GM06990 (cell line): ENCODE measurements around the gene BSND.

Experiments used
- DNase-seq: peaks from one replicate; pipeline ENCODE4 v3.0.0-alpha.2; 2011; ENCODE audit not compliant: insufficient read length; ENCODE audit errors: extremely low read depth
- H3K27me3 ChIP-seq: replicated peaks from 2 replicates; pipeline ENCODE4 v1.6.0; 2011; ENCODE audit warnings: low read length; ENCODE audit not compliant: control insufficient read depth, insufficient read depth
- H3K36me3 ChIP-seq: 2 replicates; pipeline ENCODE4 v1.5.1; 2011; ENCODE audit warnings: low read length; ENCODE audit not compliant: control insufficient read depth, insufficient read depth
- H3K4me3 ChIP-seq: replicated peaks from 2 replicates; pipeline ENCODE4 v1.5.1; 2011; ENCODE audit warnings: low read depth, mild to moderate bottlenecking, control low read depth, low read length
- CTCF ChIP-seq: IDR thresholded peaks from 2 replicates; pipeline ENCODE4 v1.5.1; 2011; ENCODE audit warnings: low read length, control low read depth, mild to moderate bottlenecking, inconsistent platforms; ENCODE audit not compliant: insufficient read depth, poor library complexity, severe bottlenecking

BSND gene

DNA sequence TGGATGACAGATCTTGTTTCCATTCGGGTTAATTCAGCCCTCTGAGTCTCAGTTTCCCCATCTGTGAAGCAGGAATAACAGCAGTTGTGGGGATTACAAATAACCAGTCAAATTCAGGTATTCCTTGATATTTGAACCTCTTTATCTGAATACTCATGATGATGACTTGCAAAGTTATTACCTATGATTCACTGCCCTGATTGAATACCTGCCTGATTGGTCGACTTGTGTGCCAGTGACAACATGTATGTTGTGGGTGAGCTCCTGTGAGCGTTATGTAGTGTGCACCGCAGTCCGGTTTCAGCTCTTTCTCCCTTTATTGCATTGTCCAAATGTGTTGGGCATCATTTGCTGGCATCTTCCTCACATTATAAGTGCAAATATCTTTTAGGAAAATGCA lies 27.8 kb upstream of the BSND start:
- Histone ChIP-seq H3K36me3 (no peaks in the 10 kb centered on the region), H3K27me3 (no peaks in the 10 kb centered on the region), H3K4me3 (no peak overlapping the region)
- DNase-seq, result no peak
- no peak for TF ChIP-seq CTCF

- TF ChIP-seq CTCF, result no peak
- Histone ChIP-seq H3K27me3 (no peaks in the 10 kb centered on the region), H3K36me3 (no peaks in the 10 kb centered on the region), H3K4me3 (no peak overlapping the region)
- DNase-seq, result peak; percentile 66
These were observed 27.4 kb upstream of the BSND start for GRCh38 chr1:54971317-54971791.

DNA sequence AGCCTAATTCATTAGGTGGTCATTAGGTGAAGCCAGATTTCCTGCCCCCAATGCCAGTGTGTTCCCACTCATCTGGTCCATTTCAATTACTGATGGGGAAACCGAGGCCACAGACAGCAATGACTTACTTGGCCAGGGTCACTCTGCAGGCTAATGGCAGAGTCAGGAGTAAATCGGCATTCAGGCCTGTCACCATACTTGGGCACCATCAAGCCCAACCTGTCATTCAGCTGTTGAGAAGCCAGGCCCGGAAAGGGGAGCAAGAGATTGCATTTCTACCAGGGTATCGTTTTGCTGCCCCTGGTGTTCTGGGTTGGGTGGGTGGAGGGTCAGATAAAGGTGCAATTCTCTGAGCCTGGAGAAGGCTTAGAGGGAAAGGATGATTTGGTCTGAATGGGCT lies 26.3 kb upstream of the BSND start:
- Histone ChIP-seq H3K27me3 (no peaks in the 10 kb centered on the region), H3K4me3 (no peak overlapping the region), H3K36me3 (no peaks in the 10 kb centered on the region)
- TF ChIP-seq CTCF, result no peak
- no peak for DNase-seq

GRCh38 chr1:54973205-54973921 lies 25.4 kb upstream of the BSND start:
- no peaks in the 10 kb centered on the region for H3K27me3 ChIP-seq
- peak; percentile 35 for TF ChIP-seq CTCF
- no peaks in the 10 kb centered on the region for H3K36me3 ChIP-seq
- DNase-seq, result no peak
- no peak overlapping the region for H3K4me3 ChIP-seq

GRCh38 chr1:54975356-54976108 lies 23.2 kb upstream of the BSND start:
- no peak overlapping the region for H3K4me3 ChIP-seq
- TF ChIP-seq CTCF, result no peak
- H3K36me3 ChIP-seq, result no peaks in the 10 kb centered on the region
- no peak for DNase-seq
- H3K27me3 ChIP-seq, result no peaks in the 10 kb centered on the region; the same call in 1 of the 2 replicates
